Activated T-cell treated with anti-CD3 and anti-CD28 coated beads for 4 hours (primary cell): Measurements from ENCODE around the gene CXCL14.
"Not testable (repeated sequence)": the region's sequence is repeated elsewhere in the genome, so short reads cannot be mapped to it uniquely, and the experiment has no call there.

Experiments used
- DNase-seq: peaks from one replicate; pipeline ENCODE4 v3.0.0-alpha.2; 2020

The CXCL14 gene

DNA sequence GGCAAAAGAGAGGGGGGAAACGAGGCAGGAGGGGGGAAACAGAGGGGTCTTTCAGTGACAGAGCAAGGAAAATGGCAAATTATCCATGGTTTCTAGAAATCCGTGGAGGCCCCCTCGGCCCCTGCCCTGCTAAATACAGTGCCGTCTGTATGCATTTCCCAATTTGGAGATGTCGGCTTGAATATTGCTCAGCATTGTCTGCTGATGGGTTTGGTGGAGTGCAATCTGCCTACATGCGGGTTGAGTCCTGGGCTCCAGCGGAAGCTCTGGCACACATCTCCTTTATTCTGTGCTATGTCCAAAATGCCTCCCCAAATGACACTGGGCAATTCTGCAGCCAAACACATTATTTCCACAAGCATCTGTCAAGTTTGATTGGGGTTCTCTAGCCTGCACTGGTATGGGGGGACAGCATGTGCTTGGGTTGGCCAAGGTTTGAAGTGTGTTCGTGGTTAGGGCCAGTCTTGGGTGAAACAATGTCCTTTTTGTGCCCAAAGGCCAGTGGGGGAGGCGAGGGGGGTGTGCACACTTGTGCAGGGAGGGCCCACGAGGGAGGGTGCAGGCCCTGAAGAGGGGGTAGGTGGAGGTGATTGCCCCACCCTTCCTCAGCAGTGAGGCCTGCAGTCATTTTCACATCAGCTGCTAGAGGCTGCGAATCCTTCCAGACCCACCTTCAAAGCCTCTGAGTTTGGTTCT is 36.8 kb downstream of the CXCL14 start:
- DNase-seq: no peak

DNA sequence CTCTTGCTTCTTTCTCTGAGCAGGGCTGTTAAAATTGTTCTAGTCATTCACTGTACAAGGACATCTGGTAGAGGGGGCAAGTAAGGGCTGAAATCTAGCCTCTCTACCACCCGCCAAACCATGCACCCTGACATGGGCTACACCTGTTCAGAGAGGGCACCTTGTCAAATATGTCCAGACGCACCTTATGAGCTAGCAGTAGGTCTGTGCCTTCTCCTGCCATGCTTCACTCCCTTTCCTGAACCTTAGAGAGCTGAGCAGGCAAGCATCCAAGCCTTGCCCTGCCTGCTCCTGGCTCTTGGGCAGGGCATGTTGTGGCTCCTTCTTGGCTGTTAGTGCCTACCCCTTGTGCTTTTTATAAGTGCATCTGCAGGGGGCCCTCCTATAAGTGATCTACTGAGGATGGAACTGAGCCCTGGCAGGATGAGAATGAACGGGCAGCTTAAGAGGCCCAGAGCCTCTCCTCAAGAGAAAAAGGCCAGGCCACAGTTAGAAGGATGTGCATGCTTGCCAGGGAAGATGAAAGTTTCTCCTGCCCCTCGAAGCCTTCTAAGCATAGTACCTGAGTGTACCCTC is 39.3 kb downstream of the CXCL14 start:
- DNase-seq: no peak

DNA sequence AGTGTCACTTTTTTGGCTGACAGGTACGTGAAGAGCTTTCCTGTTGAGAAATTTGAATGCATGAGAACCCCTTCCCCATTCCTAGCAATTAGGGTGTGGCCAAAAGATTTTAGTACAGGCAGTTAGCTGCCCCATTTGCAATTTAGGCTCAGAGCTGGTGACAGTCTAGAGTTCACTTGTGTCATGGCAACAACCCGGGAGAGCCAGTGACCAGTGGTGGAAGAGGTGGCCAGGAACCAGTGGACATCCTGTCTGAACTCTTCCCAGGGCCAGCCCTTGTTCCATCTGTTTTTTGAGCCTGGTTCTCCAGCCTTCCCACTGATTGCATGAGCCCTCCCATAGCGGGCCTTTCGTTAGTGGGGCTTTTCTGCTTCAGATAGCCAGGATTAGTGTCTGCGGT is 40.5 kb downstream of the CXCL14 start:
- no peak for DNase-seq

DNA sequence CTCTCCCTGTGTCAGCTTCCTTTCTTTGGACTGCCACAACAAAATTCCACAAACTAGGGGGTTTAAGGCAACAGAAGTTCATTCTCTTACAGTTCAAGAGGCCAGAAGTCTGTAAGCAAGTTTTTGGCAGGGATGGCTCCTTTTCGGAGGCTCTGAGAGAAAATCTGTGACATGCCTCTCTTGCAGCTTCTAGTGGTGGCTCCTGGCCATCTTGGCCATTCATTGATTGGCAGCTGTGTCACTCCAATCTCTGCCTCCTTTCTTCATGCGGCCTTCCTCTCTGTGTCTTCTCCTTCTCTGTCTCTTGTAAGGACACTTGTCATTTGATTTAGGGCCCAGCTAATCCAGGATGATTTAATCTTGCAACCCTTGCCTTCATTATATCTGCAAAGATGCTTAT is 41.0 kb downstream of the CXCL14 start:
- no peak for DNase-seq

DNA sequence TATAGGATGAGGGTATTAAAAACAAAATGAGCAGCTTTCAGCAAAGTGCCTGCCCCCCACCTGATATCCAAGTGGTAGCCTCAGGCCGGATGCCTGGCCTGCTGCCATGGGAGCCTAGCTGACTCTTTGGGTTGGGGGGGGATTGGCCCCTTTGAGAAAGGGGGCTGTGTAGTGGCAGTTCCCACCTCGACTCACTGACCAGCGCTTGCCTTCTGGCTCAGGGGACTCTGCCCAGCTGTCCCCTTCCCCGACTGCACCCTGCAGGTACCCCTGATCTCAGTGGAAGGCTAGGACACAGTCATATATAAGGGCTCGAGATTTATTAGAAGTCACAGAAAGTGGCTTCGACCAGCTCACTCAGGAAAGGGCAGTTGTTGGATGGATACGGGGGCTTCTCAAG is 41.5 kb downstream of the CXCL14 start:
- no peak for DNase-seq

DNA sequence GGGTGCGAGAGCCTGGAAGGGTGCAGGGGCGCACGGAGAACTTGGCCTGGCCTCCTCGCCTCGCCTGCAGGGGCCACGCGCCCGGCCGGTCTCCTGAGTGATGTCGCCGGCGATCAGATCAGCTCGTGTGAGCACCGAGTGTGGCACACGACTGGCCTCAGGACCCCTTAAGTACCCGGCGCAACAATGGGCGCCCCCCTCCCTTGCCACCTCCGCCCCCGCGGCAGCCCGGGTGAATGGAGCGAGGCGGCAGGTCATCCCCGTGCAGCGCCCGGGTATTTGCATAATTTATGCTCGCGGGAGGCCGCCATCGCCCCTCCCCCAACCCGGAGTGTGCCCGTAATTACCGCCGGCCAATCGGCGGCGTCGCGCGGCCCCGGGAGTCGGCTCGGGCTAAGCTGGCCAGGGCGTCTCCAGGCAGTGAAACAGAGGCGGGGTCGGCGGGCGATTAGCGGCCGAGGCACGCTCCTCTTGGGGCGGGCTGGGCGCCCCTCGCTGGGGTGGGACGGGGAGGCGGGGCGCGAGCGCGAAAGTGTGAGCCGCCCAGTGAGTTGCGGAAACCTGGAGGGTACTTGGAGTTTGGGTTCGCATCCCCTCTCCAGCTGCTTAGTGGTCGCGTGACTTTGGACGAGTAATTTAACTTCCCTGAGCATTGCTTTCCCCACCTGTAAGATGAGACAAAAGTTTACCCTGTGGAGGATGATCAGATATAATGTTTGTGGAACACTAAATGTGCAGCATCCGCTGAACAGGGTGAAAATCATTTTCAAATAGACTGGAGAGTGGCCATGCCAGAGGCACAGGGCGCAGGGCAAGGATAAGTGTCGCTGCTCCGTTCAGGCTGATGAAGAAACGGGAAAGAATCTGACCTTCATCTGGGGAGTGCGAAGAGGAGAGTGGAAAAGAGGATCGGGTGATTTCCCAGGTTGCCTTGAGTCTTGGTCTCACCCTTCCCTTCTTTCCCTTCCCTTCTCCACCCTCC is 42.7 kb downstream of the CXCL14 start, which contains the start of gene NEUROG1:
Gene NEUROG1, minus strand, starts transcription at position 145 of the 982 bp plus-strand sequence. CDS start 274 bp downstream, outside the sequence.
- DNase-seq: no peak

DNA sequence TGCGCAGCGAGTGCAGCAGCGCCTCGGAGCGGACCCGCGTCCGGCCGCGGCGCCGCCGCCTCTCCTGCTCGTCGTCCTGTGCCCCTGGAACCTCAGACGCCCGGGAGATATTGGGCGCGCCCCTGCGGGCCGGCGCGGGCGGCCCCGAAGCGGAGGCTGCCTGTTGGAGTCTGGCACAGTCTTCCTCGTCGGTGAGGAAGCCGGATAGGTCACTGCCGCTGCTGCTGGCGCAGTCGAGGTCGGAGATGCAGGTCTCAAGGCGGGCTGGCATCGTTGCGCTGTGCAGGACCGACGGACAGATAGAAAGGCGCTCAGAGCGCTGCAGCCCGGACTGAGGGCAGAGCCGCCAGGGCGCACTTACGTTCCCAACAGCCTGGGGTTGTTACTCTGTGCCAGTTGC is 43.4 kb downstream of the CXCL14 start:
- no peak for DNase-seq

DNA sequence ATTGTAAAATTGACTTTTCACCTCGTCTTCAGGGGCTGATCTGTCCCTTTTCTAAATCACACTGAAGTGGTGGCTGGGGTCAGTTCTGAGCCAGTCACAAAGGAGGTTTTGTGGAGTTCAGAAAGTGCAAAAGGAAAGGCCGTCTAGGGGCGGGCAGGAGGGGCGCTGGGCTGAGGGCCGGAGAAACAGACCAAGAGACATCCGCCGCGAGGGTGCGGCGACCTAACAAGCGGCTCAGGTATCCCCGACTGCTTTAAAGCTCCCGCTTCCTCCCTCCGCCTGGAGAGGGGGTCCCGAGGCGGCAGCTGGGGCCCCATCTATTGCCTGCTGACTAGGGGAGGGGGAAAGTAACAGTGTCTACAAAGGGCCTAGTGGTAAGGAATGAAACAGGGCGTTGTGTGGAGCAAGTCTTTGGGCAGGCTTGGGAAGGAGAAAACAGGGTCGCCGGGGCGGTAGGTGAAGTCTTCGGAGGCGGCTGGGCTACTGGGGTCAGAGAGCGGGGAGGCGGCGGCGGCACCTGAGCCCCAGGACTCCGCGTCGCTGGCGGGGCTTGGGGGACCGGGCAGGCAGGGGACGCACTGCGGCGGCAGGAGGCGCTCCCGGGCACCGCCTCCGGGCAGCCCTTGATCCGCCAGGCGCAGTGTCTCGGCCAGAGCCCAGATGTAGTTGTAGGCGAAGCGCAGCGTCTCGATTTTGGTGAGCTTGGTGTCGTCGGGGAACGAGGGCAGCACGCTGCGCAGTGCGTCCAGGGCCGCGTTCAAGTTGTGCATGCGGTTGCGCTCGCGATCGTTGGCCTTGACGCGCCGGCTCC is 44.0 kb downstream of the CXCL14 start:
- DNase-seq: no peak

DNA sequence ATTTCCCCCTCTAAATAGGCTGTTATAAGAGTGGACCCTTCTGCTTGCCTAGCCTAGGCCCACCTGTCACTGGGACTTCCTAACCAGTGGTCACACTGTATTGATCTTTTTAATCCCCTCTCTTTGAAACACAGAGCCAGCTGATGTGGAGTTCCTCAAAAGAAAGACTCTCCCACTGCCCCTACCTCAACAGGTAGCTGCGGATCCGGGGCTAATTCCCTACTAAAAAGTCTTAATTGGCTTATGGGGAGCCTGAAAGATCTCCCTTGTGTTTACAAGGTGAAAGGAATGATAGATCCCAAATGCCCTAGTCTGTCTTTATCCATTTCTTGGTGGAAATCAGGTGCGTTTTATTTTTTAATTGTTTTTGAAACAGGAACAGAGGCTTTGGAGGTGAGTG is 45.0 kb downstream of the CXCL14 start:
- no peak for DNase-seq

DNA sequence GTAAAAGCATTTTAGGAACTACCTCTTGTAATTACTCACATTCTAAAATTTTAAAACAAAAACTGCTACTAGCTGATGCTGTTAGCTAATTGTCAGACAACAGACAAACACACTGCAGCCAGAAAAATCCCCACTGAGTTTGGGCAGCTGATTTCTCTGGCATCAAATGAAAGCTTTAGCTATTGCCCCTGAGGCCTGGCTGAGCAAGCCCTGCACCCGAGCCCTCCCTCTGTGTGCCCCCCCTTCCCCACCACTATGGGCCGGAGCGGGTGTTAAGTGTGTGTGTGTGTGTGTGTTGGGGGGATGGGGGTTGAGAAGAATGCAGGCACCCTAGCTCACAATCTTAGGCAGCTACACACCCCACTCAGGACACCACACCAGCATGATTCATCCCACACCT is 45.5 kb downstream of the CXCL14 start:
- no peak for DNase-seq

DNA sequence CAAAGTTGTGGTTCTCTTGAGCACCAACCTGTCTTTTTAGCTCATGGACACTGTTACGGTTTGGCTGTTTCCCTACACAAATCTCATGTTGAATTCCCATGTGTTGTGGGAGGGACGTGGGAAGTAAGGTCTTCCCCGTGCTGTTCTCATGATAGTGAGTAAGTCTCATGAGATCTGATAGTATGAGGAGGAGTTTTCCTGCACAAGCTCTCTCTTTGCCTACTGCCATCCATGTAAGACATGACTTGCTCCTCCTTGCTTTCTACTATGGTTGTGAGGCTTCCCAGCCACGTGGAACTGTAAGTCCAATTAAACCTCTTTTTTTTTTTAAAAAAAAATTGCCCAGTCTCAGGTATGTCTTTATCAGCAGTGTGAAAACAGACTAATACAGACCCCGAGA is 49.2 kb downstream of the CXCL14 start:
- not testable (repeated sequence) for DNase-seq

DNA sequence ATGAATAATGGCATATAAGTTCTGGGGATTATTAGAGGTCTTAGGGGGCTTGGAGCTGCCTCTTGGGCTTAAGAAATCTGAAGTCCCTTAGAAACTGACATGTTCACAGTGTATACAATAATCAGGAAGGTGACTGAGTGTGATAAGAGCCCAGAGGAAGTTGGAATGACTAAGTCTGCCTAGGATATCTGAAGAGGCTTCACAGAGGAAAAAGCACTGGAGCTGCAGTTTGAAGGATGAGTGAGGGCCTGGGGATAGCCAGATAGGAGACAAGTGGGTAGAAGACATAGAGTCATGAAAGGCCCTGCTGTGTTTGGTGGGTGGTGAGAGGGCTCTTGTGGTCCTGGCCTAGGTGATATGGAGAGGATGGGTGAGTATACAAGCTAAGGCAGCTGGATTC is 51.9 kb downstream of the CXCL14 start:
- DNase-seq: no peak

DNA sequence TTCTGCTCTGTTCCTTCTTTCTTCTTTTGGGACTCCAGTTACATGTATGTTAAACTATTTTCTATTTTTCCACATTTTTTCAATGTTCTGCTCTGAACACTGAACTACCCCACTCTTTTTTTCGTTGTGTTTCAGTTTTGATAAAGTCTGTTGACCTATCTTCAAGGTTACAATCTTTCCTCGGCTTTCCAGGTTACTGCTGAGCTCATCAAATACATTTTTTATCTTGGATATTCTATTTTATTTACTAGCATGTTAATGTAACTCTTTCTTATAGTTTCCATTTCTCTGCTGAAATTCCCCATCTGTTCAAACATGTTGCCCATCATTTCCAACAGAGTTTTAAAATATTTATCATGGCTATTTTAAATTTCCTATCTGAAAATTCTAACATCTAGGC is 56.8 kb downstream of the CXCL14 start:
- DNase-seq: no peak
